Activated T-cell treated with anti-CD3 and anti-CD28 coated beads, Interleukin-2, amount 50 U/mL, for 4 hours (primary cell): Measurements from ENCODE around the gene PPM1M. TPM values are rescaled to one million over a fixed set of nuclear protein-coding genes. Genes with fewer than 3 reads are reported as not detected.

Experiments
- ATAC-seq, 2 donors: fragments of 200-7000 bp; cut with Tn5 transposase; one replicate each; pipeline ENCODE4 v1.10.0; 2021
- DNase-seq: peaks from one replicate; pipeline ENCODE4 v3.0.0-alpha.2; 2020
- H3K27me3 Mint-ChIP-seq: one replicate; pipeline ENCODE4 v1.8.0; 2021; ENCODE audit warnings: low read depth, mixed read lengths
- H3K36me3 Mint-ChIP-seq: one replicate; pipeline ENCODE4 v1.8.0; 2022; ENCODE audit warnings: mixed read lengths; ENCODE audit not compliant: insufficient read depth
- H3K4me1 Mint-ChIP-seq: one replicate; pipeline ENCODE4 v1.8.0; 2021; ENCODE audit warnings: low read depth, mixed read lengths
- H3K4me3 Mint-ChIP-seq: one replicate; pipeline ENCODE4 v1.8.0; 2021; ENCODE audit warnings: mild to moderate bottlenecking, moderate library complexity, mixed read lengths
- H3K9me3 Mint-ChIP-seq: one replicate; pipeline ENCODE4 v1.8.0; 2021; ENCODE audit warnings: mixed read lengths
- total RNA-seq, 3 donors: library from RNA; stranded (reverse); gene quantifications; one replicate each; pipeline ENCODE4 v1.2.1, GENCODE V29; 2021

Gene PPM1M
- total RNA-seq, 3 donors from 2014 or later = 26.6 to 40.0 (median 39.7) TPM

DNA sequence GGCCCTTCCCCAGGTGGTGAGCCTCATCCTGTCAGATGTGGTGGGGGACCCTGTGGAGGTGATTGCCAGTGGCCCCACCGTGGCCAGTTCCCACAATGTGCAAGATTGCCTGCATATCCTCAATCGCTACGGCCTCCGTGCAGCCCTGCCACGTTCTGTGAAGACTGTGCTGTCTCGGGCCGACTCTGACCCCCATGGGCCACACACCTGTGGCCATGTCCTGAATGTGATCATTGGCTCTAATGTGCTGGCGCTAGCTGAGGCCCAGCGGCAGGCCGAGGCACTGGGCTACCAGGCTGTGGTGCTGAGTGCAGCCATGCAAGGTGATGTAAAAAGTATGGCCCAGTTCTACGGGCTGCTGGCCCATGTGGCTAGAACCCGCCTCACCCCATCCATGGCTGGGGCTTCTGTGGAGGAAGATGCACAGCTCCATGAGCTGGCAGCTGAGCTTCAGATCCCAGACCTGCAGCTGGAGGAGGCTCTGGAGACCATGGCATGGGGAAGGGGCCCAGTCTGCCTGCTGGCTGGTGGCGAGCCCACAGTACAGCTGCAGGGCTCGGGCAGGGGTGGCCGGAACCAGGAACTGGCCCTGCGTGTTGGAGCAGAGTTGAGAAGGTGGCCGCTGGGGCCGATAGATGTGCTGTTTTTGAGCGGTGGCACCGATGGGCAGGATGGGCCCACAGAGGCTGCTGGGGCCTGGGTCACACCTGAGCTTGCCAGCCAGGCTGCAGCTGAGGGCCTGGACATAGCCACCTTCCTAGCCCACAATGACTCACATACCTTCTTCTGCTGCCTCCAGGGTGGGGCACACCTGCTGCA is 46.9 kb downstream of the PPM1M start:
- ATAC-seq (no peak), DNase-seq (no peak)
- Mint-ChIP-seq H3K9me3 (no peaks in the 10 kb centered on the region), H3K36me3 (peaks cover 7% of the 10 kb centered on the region), H3K4me3 (no peak overlapping the region), H3K27me3 (no peaks in the 10 kb centered on the region), H3K4me1 (peaks cover 22% of the 10 kb centered on the region)

DNA sequence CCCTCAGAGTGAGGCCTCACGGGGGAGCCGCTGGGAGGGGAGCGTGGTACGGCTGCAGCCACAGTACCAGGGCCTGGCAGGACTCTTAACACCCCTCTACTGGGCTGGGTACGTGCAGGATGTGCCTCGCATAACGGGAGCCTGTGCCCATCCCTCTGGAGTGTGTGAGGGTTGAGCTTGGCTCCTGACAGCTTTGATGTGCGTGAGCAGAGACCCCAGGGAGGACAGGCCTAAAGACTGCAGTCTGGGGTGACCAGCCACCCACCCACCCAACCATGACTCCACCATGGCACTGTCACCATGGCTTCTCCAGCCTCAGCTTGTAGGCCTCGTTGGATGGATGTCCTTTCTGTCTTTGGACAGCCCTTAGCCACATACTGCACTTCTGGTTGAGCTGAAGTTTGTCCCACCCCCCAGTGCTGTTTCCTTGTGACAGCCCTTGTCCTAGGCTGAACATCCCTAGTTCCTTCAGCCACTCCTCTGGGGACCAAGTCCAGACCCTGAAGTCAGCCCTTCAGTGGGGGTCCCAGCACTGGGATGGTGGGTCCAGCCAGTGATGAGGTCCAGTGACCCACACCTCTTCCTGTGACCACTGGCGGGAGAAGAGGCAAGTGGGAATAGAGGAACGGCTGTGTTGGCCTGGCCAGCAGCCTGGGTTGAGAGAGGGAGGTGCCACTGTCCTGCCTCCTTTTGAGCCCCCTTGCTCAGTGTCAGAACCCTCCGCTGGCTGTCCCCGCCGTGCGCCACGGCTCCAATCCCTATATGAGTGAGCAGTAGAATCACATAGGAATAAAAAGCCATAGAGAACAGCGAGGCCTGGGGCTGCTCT is 48.1 kb downstream of the PPM1M start:
- Mint-ChIP-seq H3K36me3 (peaks cover 7% of the 10 kb centered on the region), H3K27me3 (no peaks in the 10 kb centered on the region), H3K9me3 (no peaks in the 10 kb centered on the region), H3K4me3 (no peak overlapping the region), H3K4me1 (peaks cover 17% of the 10 kb centered on the region)
- no peak for ATAC-seq
- DNase-seq = no peak

DNA sequence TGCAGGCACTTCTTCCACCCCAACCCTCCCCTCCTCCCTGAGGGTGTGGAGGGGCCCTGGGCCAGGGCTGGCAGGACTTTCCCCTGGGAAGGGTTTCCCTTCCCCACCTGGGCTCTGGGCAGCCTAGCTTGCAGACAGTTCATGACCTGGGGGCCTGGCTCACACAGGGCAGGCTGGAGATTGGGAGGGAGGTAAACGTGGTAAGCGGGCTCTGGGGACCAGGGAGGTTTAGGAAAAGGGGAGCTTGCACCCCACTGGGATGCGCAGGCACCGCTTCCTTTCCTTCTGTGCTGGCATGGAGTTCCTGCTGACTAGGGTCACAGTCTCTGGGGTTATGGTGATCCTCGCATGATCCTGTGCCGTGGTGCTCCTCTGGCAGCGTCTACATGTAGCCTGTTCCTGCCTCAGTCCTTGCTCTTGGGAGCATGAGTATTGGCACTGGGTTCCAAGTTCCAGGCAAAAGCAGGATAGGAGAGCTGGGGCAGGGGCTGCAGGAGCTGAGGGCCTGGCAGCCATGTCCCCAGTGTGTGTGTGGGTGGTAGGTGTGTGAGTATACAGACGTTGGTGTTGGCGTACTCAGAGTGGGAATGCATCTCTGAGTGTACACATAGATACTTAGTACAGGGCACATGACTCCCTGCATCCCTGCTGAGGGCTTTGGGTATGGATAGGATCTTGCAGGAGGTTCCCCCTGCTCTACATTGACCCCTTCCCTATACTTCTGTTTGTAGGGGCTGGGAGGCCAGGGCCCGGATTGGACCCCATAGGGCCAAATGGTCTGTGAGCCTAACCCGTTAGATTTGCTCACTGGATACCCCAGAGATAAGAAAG is 49.0 kb downstream of the PPM1M start:
- H3K9me3 Mint-ChIP-seq = no peaks in the 10 kb centered on the region
- H3K27me3 Mint-ChIP-seq = no peaks in the 10 kb centered on the region
- ATAC-seq (no peak), DNase-seq (no peak)
- H3K4me1 Mint-ChIP-seq = peaks cover 11% of the 10 kb centered on the region
- peaks cover 7% of the 10 kb centered on the region for H3K36me3 Mint-ChIP-seq
- H3K4me3 Mint-ChIP-seq = no peak overlapping the region

DNA sequence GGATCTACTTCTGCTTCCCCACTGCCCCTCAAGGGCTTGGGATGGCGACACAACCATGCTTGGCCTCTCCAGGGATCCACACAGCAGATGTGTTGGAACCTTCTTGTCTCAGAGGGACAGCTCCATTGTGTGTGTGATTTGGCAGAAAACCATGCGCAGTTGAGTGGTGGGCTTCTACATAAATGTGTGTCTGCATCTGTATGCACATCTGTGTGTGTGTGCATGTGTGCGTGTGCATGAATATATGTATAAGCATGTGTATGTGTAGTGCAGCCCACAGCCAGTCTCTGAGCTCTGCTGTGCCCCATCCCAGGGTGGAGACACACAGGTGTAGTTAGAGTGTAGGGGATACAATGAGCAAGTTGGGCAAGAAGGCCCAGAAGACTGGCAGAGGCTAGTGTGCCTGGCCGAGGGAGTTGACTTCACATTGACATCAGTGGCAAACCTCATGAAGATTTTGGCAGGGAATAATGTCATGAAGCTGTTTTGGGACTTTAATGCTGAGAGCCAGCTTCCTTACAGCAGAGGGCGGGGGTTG is 50.2 kb downstream of the PPM1M start:
- peaks cover 7% of the 10 kb centered on the region for H3K36me3 Mint-ChIP-seq
- no peak overlapping the region for H3K4me3 Mint-ChIP-seq
- H3K4me1 Mint-ChIP-seq = peaks cover 8% of the 10 kb centered on the region
- H3K9me3 Mint-ChIP-seq = no peaks in the 10 kb centered on the region
- H3K27me3 Mint-ChIP-seq = no peaks in the 10 kb centered on the region
- DNase-seq (no peak), ATAC-seq (no peak)

DNA sequence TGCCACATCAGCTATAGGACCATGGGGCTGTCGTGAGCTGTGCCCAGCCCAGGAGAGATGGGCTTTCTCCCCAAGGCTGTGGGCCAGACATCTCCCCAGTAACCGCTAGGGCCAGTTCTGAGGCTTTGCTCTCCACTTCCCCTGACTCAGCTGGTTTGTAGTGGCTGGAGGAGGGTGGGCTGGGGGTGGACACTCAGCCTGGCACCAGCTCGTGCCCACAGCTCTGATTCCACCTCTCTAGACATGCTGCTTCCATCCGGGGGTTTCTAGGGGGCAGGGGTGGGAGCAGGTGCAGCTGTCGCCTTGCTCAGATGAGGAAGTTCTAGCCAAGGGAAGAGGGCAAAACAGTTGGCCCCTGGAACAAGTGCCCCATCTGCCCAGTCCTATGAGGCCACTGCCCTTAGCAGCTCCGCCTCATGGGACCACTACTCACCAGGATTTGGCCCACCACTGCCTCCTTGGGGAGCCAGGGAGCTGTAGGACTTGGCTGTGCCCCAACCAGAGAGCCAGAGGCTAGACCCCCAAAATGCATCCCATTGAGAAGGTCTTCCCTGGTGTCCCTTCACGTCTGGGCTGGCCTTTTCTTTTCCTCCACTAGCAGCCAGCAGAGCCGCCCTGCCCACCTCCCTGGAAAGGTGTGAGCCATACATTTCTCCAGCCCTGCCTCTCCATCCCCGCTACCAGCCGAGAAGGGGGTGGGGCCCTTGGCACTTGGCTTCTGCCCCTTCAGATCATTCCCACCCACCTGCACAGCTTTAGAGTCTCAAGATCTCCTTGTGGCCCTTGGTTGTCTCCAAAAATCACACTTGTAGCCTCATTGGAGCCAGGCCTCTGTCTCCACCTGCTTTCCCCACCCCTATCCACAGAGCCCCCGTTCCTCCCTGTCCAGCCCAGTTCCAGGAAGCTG is 51.9 kb downstream of the PPM1M start:
- H3K9me3 Mint-ChIP-seq = no peaks in the 10 kb centered on the region

DNA sequence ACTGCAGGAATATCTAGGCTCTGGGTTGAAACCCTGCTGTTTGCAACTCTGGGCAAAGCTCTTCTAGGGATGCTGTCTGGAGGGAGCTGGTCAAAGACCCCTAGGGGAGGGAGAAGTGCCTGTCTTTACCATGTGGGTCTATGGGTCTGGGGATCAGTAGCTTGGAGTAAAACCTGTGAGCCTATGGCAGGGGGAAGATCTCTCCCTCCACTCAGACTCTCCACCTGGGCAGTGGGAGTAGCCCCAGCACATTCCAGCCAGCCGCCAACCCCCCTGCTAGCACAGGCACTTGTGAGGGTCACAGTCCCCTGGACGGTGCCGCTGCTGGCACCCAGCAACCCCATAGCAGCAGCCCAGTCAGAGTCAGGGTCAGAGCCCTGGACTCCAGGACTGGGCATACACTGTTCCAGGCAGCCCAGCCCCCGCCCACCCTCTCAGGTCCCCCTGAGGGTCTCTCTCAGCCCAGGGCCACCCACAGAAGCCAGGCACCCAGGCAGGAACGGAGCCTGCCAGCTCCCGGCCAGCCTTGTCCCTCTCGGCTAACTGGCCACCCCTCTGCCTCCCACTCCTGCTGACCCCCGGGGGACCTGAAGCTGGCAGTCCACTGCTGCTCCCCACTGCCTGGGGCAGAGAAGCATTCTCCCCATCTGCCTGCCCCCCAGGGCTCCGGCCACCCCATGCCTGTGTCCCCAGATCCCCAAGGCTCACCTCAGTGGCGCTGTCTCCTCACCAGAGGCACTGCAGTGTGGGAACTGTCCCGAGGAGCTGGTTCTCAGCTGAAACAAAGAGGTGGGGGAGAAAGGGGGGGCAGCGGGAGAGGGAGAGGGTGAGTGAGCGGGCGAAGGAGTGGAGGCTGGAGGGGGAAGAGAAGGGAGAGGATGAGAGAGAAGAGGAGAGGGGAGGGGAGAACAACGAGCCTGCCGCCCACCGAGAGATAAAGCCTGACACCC is 52.9 kb downstream of the PPM1M start:
- Mint-ChIP-seq H3K4me3 (no peak overlapping the region), H3K27me3 (no peaks in the 10 kb centered on the region), H3K4me1 (peaks cover 3% of the 10 kb centered on the region), H3K9me3 (no peaks in the 10 kb centered on the region), H3K36me3 (peaks cover 2% of the 10 kb centered on the region)
- ATAC-seq (no peak), DNase-seq (no peak)

More for the DNA sequence above, 51.9 kb downstream of the PPM1M start:
- Mint-ChIP-seq H3K36me3 (peaks cover 3% of the 10 kb centered on the region), H3K4me3 (no peak overlapping the region), H3K4me1 (peaks cover 3% of the 10 kb centered on the region), H3K27me3 (no peaks in the 10 kb centered on the region)
- DNase-seq (no peak), ATAC-seq (no peak)

DNA sequence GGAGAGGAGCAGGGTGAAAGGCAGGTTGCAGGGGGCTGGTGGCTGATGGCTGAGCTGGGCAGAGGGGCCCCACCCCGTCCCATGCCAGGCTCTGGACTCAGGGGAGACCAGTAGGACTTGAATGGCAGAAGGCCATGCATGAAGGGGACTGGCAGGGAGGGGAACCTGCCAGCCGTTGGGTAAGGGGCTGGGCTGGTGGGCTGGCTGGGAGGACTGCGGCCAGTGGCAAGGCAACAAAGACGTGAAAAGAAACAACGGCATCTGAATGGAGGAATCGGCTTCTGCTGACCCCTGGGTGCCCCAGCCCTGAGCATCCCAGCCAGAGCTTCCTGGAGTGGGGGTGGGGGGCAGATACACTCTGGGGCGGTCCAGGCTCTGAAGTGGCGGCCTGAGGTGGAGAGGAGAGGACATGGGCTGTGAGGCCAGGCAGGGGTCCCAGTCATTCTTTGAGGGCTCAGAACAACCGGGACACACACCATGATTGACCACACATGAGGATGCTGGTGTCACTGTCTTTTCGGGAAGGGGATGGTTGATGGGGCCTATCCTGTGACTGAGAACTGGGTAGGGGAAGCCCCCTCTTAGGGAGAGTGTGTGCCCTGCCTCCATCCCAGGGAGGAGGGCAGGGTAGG is 53.8 kb downstream of the PPM1M start:
- Mint-ChIP-seq H3K36me3 (peaks cover 2% of the 10 kb centered on the region), H3K4me3 (no peak overlapping the region), H3K9me3 (no peaks in the 10 kb centered on the region), H3K4me1 (peaks cover 3% of the 10 kb centered on the region), H3K27me3 (no peaks in the 10 kb centered on the region)
- no peak for ATAC-seq
- no peak for DNase-seq

Other genes starting within 250 kb of the PPM1M start
- gene RPL29, start 249.9 kb upstream of the PPM1M start, total RNA-seq = 1,000 to 10,000 TPM; 1,732 to 1,841 (median 1,813) TPM
- 10 to 100 TPM; 33.4 to 43.6 (median 38.1) TPM for gene DUSP7, start 189.2 kb upstream of the PPM1M start, total RNA-seq
- gene POC1A, start 91.3 kb upstream of the PPM1M start, total RNA-seq = 10 to 100 TPM in 2 of 3 donors, 1 to 10 TPM in 1; 9.7 to 14.3 (median 11.7) TPM
- gene ALAS1, start 47.6 kb upstream of the PPM1M start, total RNA-seq = 10 to 100 TPM; 61.8 to 70.9 (median 66.2) TPM
- under 1 TPM in 1 of 3 donors, not detected in 2; 0.18 TPM for gene TLR9, start 20.1 kb upstream of the PPM1M start, total RNA-seq
- 10 to 100 TPM; 69.7 to 76.5 (median 72.8) TPM for gene TWF2, start 6.6 kb upstream of the PPM1M start, total RNA-seq
- 100 to 1,000 TPM; 107 to 119 (median 115) TPM for gene WDR82, start 32.9 kb downstream of the PPM1M start, total RNA-seq
- gene GLYCTK, start 42.1 kb downstream of the PPM1M start, total RNA-seq = 10 to 100 TPM; 13.0 to 15.5 (median 13.3) TPM
- 1 to 10 TPM; 6.4 to 8.4 (median 6.6) TPM for gene DNAH1, start 70.6 kb downstream of the PPM1M start, total RNA-seq
- 100 to 1,000 TPM; 117 to 130 (median 127) TPM for gene BAP1, start 164.2 kb downstream of the PPM1M start, total RNA-seq
- 1 to 10 TPM; 3.6 to 5.0 (median 4.8) TPM for gene PHF7, start 164.9 kb downstream of the PPM1M start, total RNA-seq
- under 1 TPM; 0.05 to 0.24 (median 0.08) TPM for gene SEMA3G, start 199.3 kb downstream of the PPM1M start, total RNA-seq
- gene TNNC1, start 208.3 kb downstream of the PPM1M start, total RNA-seq = 1 to 10 TPM in 2 of 3 donors, under 1 TPM in 1; 0.46 to 1.4 (median 1.1) TPM
- 10 to 100 TPM; 60.2 to 69.1 (median 67.9) TPM for gene NISCH, start 209.8 kb downstream of the PPM1M start, total RNA-seq
- gene STAB1, start 249.6 kb downstream of the PPM1M start, total RNA-seq = under 1 TPM; 0.30 to 0.73 (median 0.40) TPM